Measurements from ENCODE around the gene NEXMIF. TPM values are rescaled to one million over a fixed set of nuclear protein-coding genes. Genes with fewer than 3 reads are reported as not detected.
A peak's percentile ranks its signal among the peaks of the same experiment; 100 is the strongest.

The NEXMIF gene
- total and polyA plus RNA-seq, 7 experiments from 2014 or later = 0.63 to 3.7 (median 1.2) TPM

- CTCF ChIA-PET = interaction anchor here (1.5 kb wide), 1 partner anchor 14 kb away, joined by 3 read pairs; no protein-coding TSS in a partner anchor
- POLR2A ChIA-PET = interaction anchor here (1.0 to 1.9 kb wide), 2 partner anchors 17 to 233 kb away, joined by 3 to 6 read pairs; no protein-coding TSS in a partner anchor
- H3K4me1 ChIP-seq (ENCODE audit: control insufficient read depth in 2 of 2, insufficient read depth in 2 of 2, low read length in 2 of 2) = no peaks in the 10 kb centered on the region
- peak; percentile 24 for ATAC-seq
- no peaks in the 10 kb centered on the region for H3K9me3 ChIP-seq (ENCODE audit: control insufficient read depth in 2 of 3, low read length in 3 of 3)
- Mint-ChIP-seq H3K36me3 (no peaks in the 10 kb centered on the region), H3K27ac (peak overlapping the region in 5 of 9 donors; percentile 24 to 96 (median 55)), H3K4me3 (peak overlapping the region; percentile 76 to 97 (median 92)), H3K4me1 (peaks cover 4 to 11% (median 7%) of the 10 kb centered on the region in 7 donors), H3K9me3 (no peaks in the 10 kb centered on the region), H3K27me3 (peaks cover 0 to 30% (median 7%) of the 10 kb centered on the region in 5 donors)
- peak in 7 of 9 donors; percentile 4 to 40 (median 23) for DNase-seq
- H3K36me3 ChIP-seq (ENCODE audit: control insufficient read depth in 2 of 3, insufficient read depth in 3 of 3, low read length in 3 of 3) = no peaks in the 10 kb centered on the region
- peak overlapping the region; percentile 47 for H3K4me3 ChIP-seq (ENCODE audit: low read length)
- intact Hi-C loops (cut with micrococcal nuclease) = loop anchor here (1.0 to 10.0 kb wide), 8 partner anchors 141 to 681 kb away; partner anchors contain the start of genes ABCB7 (in 2 of the 2), UPRT (in 2 of the 2), RLIM (in 1 of the 2) and ZDHHC15 (in 1 of the 2)
- no peaks in the 10 kb centered on the region for H3K27me3 ChIP-seq (ENCODE audit: control insufficient read depth in 2 of 2, insufficient read depth in 2 of 2, low read length in 2 of 2)
- H3K27ac ChIP-seq (ENCODE audit: low read depth, low read length) = peak overlapping the region; percentile 53
Measured at GRCh38 chrX:74923942-74924448, 1.3 kb downstream of the NEXMIF start.

GRCh38 chrX:74922922-74923543 lies 2.2 kb downstream of the NEXMIF start:
- H3K36me3 Mint-ChIP-seq = no peaks in the 10 kb centered on the region
- POLR2A ChIA-PET = no interaction called here
- intact Hi-C loops (cut with micrococcal nuclease) = loop anchor here (10.0 kb wide), 3 partner anchors 142 to 602 kb away; partner anchors contain the start of genes UPRT (in 1 of the 2) and ZDHHC15 (in 1 of the 2)

DNA sequence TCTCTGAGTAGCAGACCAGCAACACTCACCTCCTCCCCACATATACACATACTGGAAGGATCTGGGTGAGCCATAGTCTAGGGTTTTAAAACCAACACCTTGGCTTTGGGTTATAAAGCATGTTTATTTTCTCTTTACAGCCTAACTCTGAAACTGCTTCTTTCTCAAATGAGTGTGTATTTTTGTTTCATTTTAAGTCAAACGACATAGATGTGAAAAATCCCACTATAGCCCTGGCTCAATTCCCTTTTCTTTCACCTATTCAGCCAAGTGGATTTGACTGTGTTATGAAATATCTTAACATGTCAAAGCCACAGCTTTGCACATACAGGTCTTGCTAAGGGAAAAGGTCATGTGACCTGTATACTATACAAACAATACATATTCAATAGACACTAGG lies 13.8 kb downstream of the NEXMIF start:
- Histone ChIP-seq H3K27me3 (ENCODE audit: control insufficient read depth in 2 of 2, insufficient read depth in 2 of 2, low read length in 2 of 2) (no peaks in the 10 kb centered on the region), H3K4me3 (ENCODE audit: low read length) (no peak overlapping the region), H3K4me1 (ENCODE audit: control insufficient read depth in 2 of 2, insufficient read depth in 2 of 2, low read length in 2 of 2) (no peaks in the 10 kb centered on the region), H3K27ac (ENCODE audit: low read depth, low read length) (no peak overlapping the region), H3K36me3 (ENCODE audit: control insufficient read depth in 2 of 3, insufficient read depth in 3 of 3, low read length in 3 of 3) (no peaks in the 10 kb centered on the region), H3K9me3 (ENCODE audit: control insufficient read depth in 2 of 3, low read length in 3 of 3) (no peaks in the 10 kb centered on the region)
- Mint-ChIP-seq H3K9me3 (peaks cover 0 to 6% (median 0%) of the 10 kb centered on the region in 11 donors), H3K27ac (no peak overlapping the region), H3K27me3 (no peaks in the 10 kb centered on the region), H3K4me3 (no peak overlapping the region), H3K36me3 (peaks cover 0 to 3% (median 0%) of the 10 kb centered on the region in 5 donors), H3K4me1 (peaks cover 0 to 7% (median 0%) of the 10 kb centered on the region in 7 donors)
- ChIA-PET POLR2A (no interaction called here), CTCF (no interaction called here)
- no peak for DNase-seq
- intact Hi-C loops (cut with micrococcal nuclease) = no loop called here
- no peak for ATAC-seq

More at GRCh38 chrX:74922922-74923543, 2.2 kb downstream of the NEXMIF start:
- ATAC-seq (no peak), DNase-seq (no peak)
- peaks cover 4 to 11% (median 7%) of the 10 kb centered on the region in 7 donors for H3K4me1 Mint-ChIP-seq
- Histone ChIP-seq H3K9me3 (ENCODE audit: control insufficient read depth in 2 of 3, low read length in 3 of 3) (no peaks in the 10 kb centered on the region), H3K27ac (ENCODE audit: low read depth, low read length) (no peak overlapping the region), H3K36me3 (ENCODE audit: control insufficient read depth in 2 of 3, insufficient read depth in 3 of 3, low read length in 3 of 3) (no peaks in the 10 kb centered on the region), H3K27me3 (ENCODE audit: control insufficient read depth in 2 of 2, insufficient read depth in 2 of 2, low read length in 2 of 2) (no peaks in the 10 kb centered on the region), H3K4me1 (ENCODE audit: control insufficient read depth in 2 of 2, insufficient read depth in 2 of 2, low read length in 2 of 2) (no peaks in the 10 kb centered on the region), H3K4me3 (ENCODE audit: low read length) (no peak overlapping the region)
- H3K9me3 Mint-ChIP-seq = no peaks in the 10 kb centered on the region
- H3K27me3 Mint-ChIP-seq = peaks cover 0 to 30% (median 7%) of the 10 kb centered on the region in 5 donors
- peak overlapping the region in 6 of 10 donors; percentile 28 to 97 (median 92) for H3K4me3 Mint-ChIP-seq
- CTCF ChIA-PET = no interaction called here
- no peak overlapping the region for H3K27ac Mint-ChIP-seq

DNA sequence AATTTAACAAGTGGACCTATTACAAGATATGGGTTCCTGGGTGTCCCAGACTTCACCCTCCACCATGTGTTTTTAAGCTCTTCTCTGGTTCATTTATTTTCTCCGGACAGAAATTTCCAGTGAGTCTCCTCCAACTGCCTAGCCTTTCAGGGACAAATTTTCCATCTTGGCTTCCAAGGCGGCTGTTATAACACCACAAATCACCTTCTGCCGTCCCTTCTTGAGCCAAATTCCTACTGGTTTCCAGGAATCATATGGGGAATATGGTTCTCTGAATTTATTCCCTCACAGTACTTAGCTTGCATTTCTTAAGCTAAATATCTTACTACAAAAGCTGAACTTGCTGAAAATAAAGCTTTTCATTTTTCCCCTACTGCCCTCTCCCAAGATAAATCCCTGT lies 18.8 kb downstream of the NEXMIF start:
- Histone ChIP-seq H3K4me3 (ENCODE audit: low read length) (no peak overlapping the region), H3K4me1 (ENCODE audit: control insufficient read depth in 2 of 2, insufficient read depth in 2 of 2, low read length in 2 of 2) (no peaks in the 10 kb centered on the region), H3K36me3 (ENCODE audit: control insufficient read depth in 2 of 3, insufficient read depth in 3 of 3, low read length in 3 of 3) (no peaks in the 10 kb centered on the region), H3K27ac (ENCODE audit: low read depth, low read length) (no peak overlapping the region), H3K9me3 (ENCODE audit: control insufficient read depth in 2 of 3, low read length in 3 of 3) (no peaks in the 10 kb centered on the region), H3K27me3 (ENCODE audit: control insufficient read depth in 2 of 2, insufficient read depth in 2 of 2, low read length in 2 of 2) (no peaks in the 10 kb centered on the region)
- Mint-ChIP-seq H3K27me3 (no peaks in the 10 kb centered on the region), H3K36me3 (no peaks in the 10 kb centered on the region), H3K27ac (no peak overlapping the region), H3K4me1 (peaks cover 0 to 5% (median 0%) of the 10 kb centered on the region in 7 donors), H3K4me3 (no peak overlapping the region), H3K9me3 (peaks cover 0 to 6% (median 0%) of the 10 kb centered on the region in 11 donors)
- DNase-seq (no peak), ATAC-seq (no peak)
- CTCF ChIA-PET = no interaction called here
- POLR2A ChIA-PET = no interaction called here
- intact Hi-C loops (cut with micrococcal nuclease) = no loop called here

DNA sequence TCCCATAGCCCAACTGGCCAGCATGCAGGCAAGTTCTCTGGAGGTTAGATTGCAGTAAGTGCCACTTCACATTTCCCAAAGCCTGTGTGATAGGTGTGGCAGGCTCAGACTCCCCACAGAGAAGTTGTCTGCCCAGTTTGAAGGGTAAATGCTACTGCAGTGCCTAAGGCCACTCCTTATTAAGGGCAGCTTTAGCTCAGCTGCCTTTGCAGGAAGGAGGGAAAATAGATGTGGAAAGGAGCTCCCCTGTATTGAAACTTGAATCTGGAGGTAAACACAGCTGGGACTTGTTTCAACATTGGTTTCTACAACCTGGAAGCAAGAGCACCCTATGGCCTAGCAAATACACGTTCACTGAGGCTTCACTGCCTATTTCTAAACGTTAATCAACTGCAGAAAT lies 22.4 kb downstream of the NEXMIF start:
- Mint-ChIP-seq H3K36me3 (no peaks in the 10 kb centered on the region), H3K27ac (no peak overlapping the region), H3K4me1 (peaks cover 0 to 10% (median 0%) of the 10 kb centered on the region in 7 donors), H3K9me3 (peaks cover 0 to 4% (median 0%) of the 10 kb centered on the region in 11 donors), H3K27me3 (no peaks in the 10 kb centered on the region), H3K4me3 (no peak overlapping the region)
- Histone ChIP-seq H3K27me3 (ENCODE audit: control insufficient read depth in 2 of 2, insufficient read depth in 2 of 2, low read length in 2 of 2) (no peaks in the 10 kb centered on the region), H3K27ac (ENCODE audit: low read depth, low read length) (no peak overlapping the region), H3K4me1 (ENCODE audit: control insufficient read depth in 2 of 2, insufficient read depth in 2 of 2, low read length in 2 of 2) (no peaks in the 10 kb centered on the region), H3K36me3 (ENCODE audit: control insufficient read depth in 2 of 3, insufficient read depth in 3 of 3, low read length in 3 of 3) (no peaks in the 10 kb centered on the region), H3K4me3 (ENCODE audit: low read length) (no peak overlapping the region), H3K9me3 (ENCODE audit: control insufficient read depth in 2 of 3, low read length in 3 of 3) (no peaks in the 10 kb centered on the region)
- ChIA-PET CTCF (no interaction called here), POLR2A (no interaction called here)
- ATAC-seq (no peak), DNase-seq (no peak)
- intact Hi-C loops (cut with micrococcal nuclease) = no loop called here

DNA sequence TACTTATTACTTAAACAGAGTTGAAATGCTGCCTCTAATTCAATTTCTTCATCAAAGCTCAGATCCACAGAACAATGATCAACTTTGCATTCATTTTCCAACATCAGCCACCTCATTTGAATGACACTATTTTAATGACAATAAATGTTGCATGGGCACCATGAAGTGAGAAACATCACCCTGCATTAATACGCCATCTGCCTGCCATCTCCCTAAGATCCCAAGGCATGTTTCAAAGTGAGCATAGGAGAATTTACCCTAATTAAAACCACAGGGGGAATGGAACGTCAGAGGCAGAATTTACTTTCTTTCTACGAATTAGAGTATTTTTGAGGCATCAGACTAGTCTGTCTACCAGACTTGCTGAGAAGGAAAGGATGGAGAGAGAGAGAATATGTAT lies 32.7 kb downstream of the NEXMIF start:
- POLR2A ChIA-PET = no interaction called here
- CTCF ChIA-PET = no interaction called here
- H3K9me3 Mint-ChIP-seq = no peaks in the 10 kb centered on the region
- no peak for ATAC-seq
- intact Hi-C loops (cut with micrococcal nuclease) = no loop called here
- Histone ChIP-seq H3K27ac (ENCODE audit: low read depth, low read length) (no peak overlapping the region), H3K4me1 (ENCODE audit: control insufficient read depth in 2 of 2, insufficient read depth in 2 of 2, low read length in 2 of 2) (no peaks in the 10 kb centered on the region), H3K36me3 (ENCODE audit: control insufficient read depth in 2 of 3, insufficient read depth in 3 of 3, low read length in 3 of 3) (no peaks in the 10 kb centered on the region), H3K9me3 (ENCODE audit: control insufficient read depth in 2 of 3, low read length in 3 of 3) (no peaks in the 10 kb centered on the region), H3K4me3 (ENCODE audit: low read length) (no peak overlapping the region), H3K27me3 (ENCODE audit: control insufficient read depth in 2 of 2, insufficient read depth in 2 of 2, low read length in 2 of 2) (no peaks in the 10 kb centered on the region)
- no peak for DNase-seq
- H3K36me3 Mint-ChIP-seq = no peaks in the 10 kb centered on the region
- H3K4me3 Mint-ChIP-seq = no peak overlapping the region
- H3K27me3 Mint-ChIP-seq = no peaks in the 10 kb centered on the region
- no peak overlapping the region for H3K27ac Mint-ChIP-seq
- peaks cover 0 to 22% (median 4%) of the 10 kb centered on the region in 7 donors for H3K4me1 Mint-ChIP-seq

Data from naive thymus-derived CD4-positive, alpha-beta T cell (primary cell).